Panc1 (cell line): ENCODE data around the gene C14orf132.

ENCODE experiments used
- CTCF ChIP-seq: fragments of 450-650 bp; IDR thresholded peaks from 2 replicates; pipeline ENCODE4 v1.5.1; 2017; ENCODE audit warnings: mild to moderate bottlenecking
- POLR2AphosphoS5 ChIP-seq: IDR thresholded peaks from 2 replicates; pipeline ENCODE4 v1.6.1; 2012; ENCODE audit warnings: mild to moderate bottlenecking, low read depth, low read length, moderate library complexity
- SIN3A ChIP-seq: IDR thresholded peaks from 2 replicates; pipeline ENCODE4 v1.6.1; 2012; ENCODE audit warnings: low read depth, mild to moderate bottlenecking, low read length, moderate library complexity, borderline replicate concordance; ENCODE audit not compliant: insufficient read depth
- TF ChIP-seq, protein P1 (sequence below), 2 experiments: IDR thresholded peaks; 2 replicates each; pipeline ENCODE4 v1.6.1; 2011 to 2012; ENCODE audit warnings: low read depth in 2 of 2, control low read depth in 1 of 2, low read length in 1 of 2, mild to moderate bottlenecking in 1 of 2, moderate library complexity in 1 of 2; ENCODE audit not compliant: insufficient read depth in 1 of 2

- TF ChIP-seq CTCF (no peak), POLR2AphosphoS5 (no peak), SIN3A (no peak)
- TF ChIP-seq, protein P1, sequence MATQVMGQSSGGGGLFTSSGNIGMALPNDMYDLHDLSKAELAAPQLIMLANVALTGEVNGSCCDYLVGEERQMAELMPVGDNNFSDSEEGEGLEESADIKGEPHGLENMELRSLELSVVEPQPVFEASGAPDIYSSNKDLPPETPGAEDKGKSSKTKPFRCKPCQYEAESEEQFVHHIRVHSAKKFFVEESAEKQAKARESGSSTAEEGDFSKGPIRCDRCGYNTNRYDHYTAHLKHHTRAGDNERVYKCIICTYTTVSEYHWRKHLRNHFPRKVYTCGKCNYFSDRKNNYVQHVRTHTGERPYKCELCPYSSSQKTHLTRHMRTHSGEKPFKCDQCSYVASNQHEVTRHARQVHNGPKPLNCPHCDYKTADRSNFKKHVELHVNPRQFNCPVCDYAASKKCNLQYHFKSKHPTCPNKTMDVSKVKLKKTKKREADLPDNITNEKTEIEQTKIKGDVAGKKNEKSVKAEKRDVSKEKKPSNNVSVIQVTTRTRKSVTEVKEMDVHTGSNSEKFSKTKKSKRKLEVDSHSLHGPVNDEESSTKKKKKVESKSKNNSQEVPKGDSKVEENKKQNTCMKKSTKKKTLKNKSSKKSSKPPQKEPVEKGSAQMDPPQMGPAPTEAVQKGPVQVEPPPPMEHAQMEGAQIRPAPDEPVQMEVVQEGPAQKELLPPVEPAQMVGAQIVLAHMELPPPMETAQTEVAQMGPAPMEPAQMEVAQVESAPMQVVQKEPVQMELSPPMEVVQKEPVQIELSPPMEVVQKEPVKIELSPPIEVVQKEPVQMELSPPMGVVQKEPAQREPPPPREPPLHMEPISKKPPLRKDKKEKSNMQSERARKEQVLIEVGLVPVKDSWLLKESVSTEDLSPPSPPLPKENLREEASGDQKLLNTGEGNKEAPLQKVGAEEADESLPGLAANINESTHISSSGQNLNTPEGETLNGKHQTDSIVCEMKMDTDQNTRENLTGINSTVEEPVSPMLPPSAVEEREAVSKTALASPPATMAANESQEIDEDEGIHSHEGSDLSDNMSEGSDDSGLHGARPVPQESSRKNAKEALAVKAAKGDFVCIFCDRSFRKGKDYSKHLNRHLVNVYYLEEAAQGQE (IDR thresholded peaks at IDR 0.05; ENCODE audit: insufficient read depth in 1 of 2, low read depth in 2 of 2, low read length in 1 of 2): no peak
Measured at GRCh38 chr14:96055753-96056508, 16.8 kb downstream of the C14orf132 start.
